K562 (cell line): ENCODE results near the gene CDCA3. TPM values are rescaled to one million over a fixed set of nuclear protein-coding genes. Genes with fewer than 3 reads are reported as not detected.

ENCODE experiments used
- ATAC-seq: fragments of 200-7000 bp; cut with Tn5 transposase; 3 replicates; pipeline ENCODE4 v1.9.1; 2020; ENCODE audit warnings: moderate library complexity
- BruUV-seq: library from RNA; stranded (reverse); fragments of 400-500 nt; replicated peaks from 2 replicates; lab custom pipeline; 2021; lab: Mats Ljungman, UMichigan
- CTCF ChIA-PET: fragments of 300-600 bp; formaldehyde crosslinking; extraction: SDS; loops from one replicate; lab custom pipeline; 2021; ENCODE audit warnings: low intra/inter-chr PET ratio; lab: Yijun Ruan, JAX
- POLR2A ChIA-PET: fragments of 300-600, 350-650 bp; sonication (Branson Sonifier 250); formaldehyde crosslinking; extraction: SDS; loops from one replicate; lab custom pipeline; 2021; ENCODE audit warnings: antibody characterized with exemption, inconsistent platforms; lab: Yijun Ruan, JAX
- DNase-seq, 4 experiments: peaks; one replicate each; pipeline versions ENCODE4 v3.0.0 to v3.0.0-alpha.2; 2011 to 2018; ENCODE audit warnings: low spot score in 3 of 4, mixed read lengths in 3 of 4; ENCODE audit errors: extremely low read depth in 1 of 4
- FAIRE-seq: peaks from 2 replicates; lab custom pipeline; 2011; peaks lifted over from hg19 to GRCh38; lab: Jason Lieb, UNC
- H2AFZ ChIP-seq: 2 replicates; pipeline ENCODE4 v1.6.0; 2011; ENCODE audit warnings: low read depth, low read length, control low read depth, inconsistent platforms
- H3K27ac ChIP-seq: fragments of 200-600 bp; 3 replicates; pipeline ENCODE4 v1.8.0; 2011; ENCODE audit warnings: low read depth, mild to moderate bottlenecking, control low read depth, inconsistent platforms, low read length, moderate library complexity, mixed read lengths; ENCODE audit errors: extremely low read depth
- H3K27me3 ChIP-seq, 2 experiments: fragments of 300-600 bp in 1 of 2; 2 replicates in 1 of 2; 3 replicates in 1 of 2; pipeline versions ENCODE4 v1.6.0 to v1.8.0; 2011; ENCODE audit warnings: inconsistent platforms in 2 of 2, low read length in 2 of 2, mild to moderate bottlenecking in 1 of 2, mixed read lengths in 1 of 2, moderate library complexity in 1 of 2; ENCODE audit not compliant: control insufficient read depth in 2 of 2, insufficient read depth in 2 of 2
- H3K36me3 ChIP-seq: fragments of 300-600 bp; 3 replicates; pipeline ENCODE4 v1.8.0; 2011; ENCODE audit warnings: mild to moderate bottlenecking, low read length, inconsistent platforms; ENCODE audit not compliant: control insufficient read depth, insufficient read depth
- H3K4me1 ChIP-seq, 2 experiments: fragments of 200-600 bp in 1 of 2; replicated peaks in 1 of 2; 2 replicates in 1 of 2; 3 replicates in 1 of 2; pipeline versions ENCODE4 v1.5.1 to v1.8.0; 2011; ENCODE audit warnings: inconsistent platforms in 2 of 2, low read length in 2 of 2, mild to moderate bottlenecking in 1 of 2, mixed read lengths in 1 of 2, moderate library complexity in 1 of 2; ENCODE audit not compliant: control insufficient read depth in 2 of 2, insufficient read depth in 2 of 2
- H3K4me2 ChIP-seq: 2 replicates; pipeline ENCODE4 v1.6.1; 2011; ENCODE audit warnings: low read length, control low read depth, inconsistent platforms, mixed read lengths; ENCODE audit not compliant: insufficient read depth
- H3K4me3 ChIP-seq: fragments of 200-600 bp; sonication (generic), shearing (Covaris generic); 2 replicates; pipeline ENCODE4 v1.5.1; 2016; ENCODE audit warnings: control low read depth, inconsistent platforms
- H3K79me2 ChIP-seq: fragments of 200-600 bp; 3 replicates; pipeline ENCODE4 v1.8.0; 2011; ENCODE audit warnings: low read length, inconsistent platforms; ENCODE audit not compliant: control insufficient read depth, insufficient read depth
- H3K9ac ChIP-seq, 2 experiments: 2 replicates each; pipeline versions ENCODE4 v1.6.0 to v1.6.1; 2011; ENCODE audit warnings: low read depth in 2 of 2, low read length in 2 of 2, control low read depth in 1 of 2, inconsistent platforms in 1 of 2, mild to moderate bottlenecking in 1 of 2, mixed read lengths in 1 of 2; ENCODE audit not compliant: insufficient read depth in 1 of 2
- H3K9me1 ChIP-seq: one replicate; pipeline ENCODE4 v1.6.0; 2011; ENCODE audit warnings: inconsistent platforms, mild to moderate bottlenecking, low read length, moderate library complexity; ENCODE audit not compliant: control insufficient read depth, insufficient read depth
- H3K9me3 ChIP-seq: replicated peaks from 2 replicates; pipeline ENCODE4 v1.5.1; 2011; ENCODE audit warnings: low read depth, low read length, inconsistent platforms; ENCODE audit not compliant: control insufficient read depth, insufficient read depth
- H4K20me1 ChIP-seq: replicated peaks from 2 replicates; pipeline ENCODE4 v1.6.1; 2011; ENCODE audit warnings: low read length, inconsistent platforms, mixed read lengths; ENCODE audit not compliant: control insufficient read depth, insufficient read depth
- BRD4 ChIP-seq: fragments of 200-600 bp; sonication (generic); IDR thresholded peaks from 2 replicates; pipeline ENCODE4 v1.6.1; 2017; ENCODE audit warnings: inconsistent platforms
- CAMTA2 ChIP-seq: fragments of 250-450 bp; sonication (Bioruptor Pico); conservative IDR thresholded peaks from 2 replicates; pipeline ENCODE4 v1.5.1; 2022
- CREBBP ChIP-seq: IDR thresholded peaks from one replicate; pipeline ENCODE4 v1.6.1; 2012; ENCODE audit warnings: low read depth, mild to moderate bottlenecking, control low read depth, inconsistent platforms, low read length
- ELF4 ChIP-seq: fragments of 450-650 bp; formaldehyde crosslinking; IDR thresholded peaks from 2 replicates; pipeline ENCODE4 v1.4.0; 2022; ENCODE audit warnings: missing genetic modification characterization
- GTF2A2 ChIP-seq: IDR thresholded peaks from 2 replicates; pipeline ENCODE4 v1.6.1; 2016; ENCODE audit warnings: mild to moderate bottlenecking, missing genetic modification characterization, missing compliant biosample characterization
- KLF16 ChIP-seq: IDR thresholded peaks from 2 replicates; pipeline ENCODE4 v1.6.1; 2016; ENCODE audit warnings: antibody characterized with exemption
- POLR2G ChIP-seq: fragments of 200-400 bp; formaldehyde crosslinking; IDR thresholded peaks from 2 replicates; pipeline ENCODE4 v1.6.1; 2017; ENCODE audit warnings: low read depth, mild to moderate bottlenecking, antibody characterized with exemption, low read length, moderate library complexity
- RBFOX2 ChIP-seq: fragments of 200-400 bp; formaldehyde crosslinking; IDR thresholded peaks from 2 replicates; pipeline ENCODE4 v1.6.1; 2017; ENCODE audit warnings: low read depth, mild to moderate bottlenecking, low read length, moderate library complexity
- SUPT5H ChIP-seq: fragments of 450-650 bp; IDR thresholded peaks from 2 replicates; pipeline ENCODE4 v1.6.1; 2016
- XRCC3 ChIP-seq: fragments of 450-650 bp; IDR thresholded peaks from 2 replicates; pipeline ENCODE4 v1.6.1; 2017; ENCODE audit warnings: mild to moderate bottlenecking, moderate library complexity
- ZKSCAN3 ChIP-seq: fragments of 250-450 bp; sonication (Bioruptor Pico); IDR thresholded peaks from 2 replicates; pipeline ENCODE4 v1.4.0; 2020
- ZNF280B ChIP-seq: fragments of 250-450 bp; sonication (Bioruptor Pico); IDR thresholded peaks from 2 replicates; pipeline ENCODE4 v1.5.1; 2021; ENCODE audit warnings: mild to moderate bottlenecking
- ZNF764 ChIP-seq: fragments of 250-450 bp; sonication (Bioruptor Pico); IDR thresholded peaks from 2 replicates; pipeline ENCODE4 v1.4.0; 2020; ENCODE audit warnings: low read depth, mild to moderate bottlenecking, moderate library complexity
- WGBS: fragments of 100-300 bp; shearing (Covaris generic); methylation state at CpG from one replicate; pipeline ENCODE4 v1.1.6; 2016; ENCODE audit warnings: low coverage, mixed read lengths; ENCODE audit not compliant: insufficient coverage; ENCODE audit errors: missing lambda C conversion rate; 5-methylcytosine and 5-hydroxymethylcytosine counted together
- in situ Hi-C: fragments of 300-500 bp; cut with MboI; formaldehyde crosslinking; loops from 4 replicates; pipeline ENCODE4 v1.15.0; 2018; ENCODE audit warnings: inconsistent platforms, mixed read lengths
- intact Hi-C: fragments of 100-400 bp; cut with micrococcal nuclease; formaldehyde crosslinking; loops from 2 replicates; pipeline ENCODE4 v1.14.2; 2022
- polyA plus RNA-seq, 8 experiments: library from polyadenylated mRNA; depleted of rRNA in 4 of 8; stranded (reverse) in 5 of 8; unstranded in 3 of 8; fragments of >200 nt; fragmentation: Nextera tagmentation in 2 of 8; fragmentation: Illumina TruSeq in 1 of 8; extraction: Ambion mirVana in 2 of 8; extraction: Trizol in 1 of 8; gene quantifications; 2 replicates each; pipeline versions ENCODE4 v1.2.1 to v1.2.3, GENCODE V29; 2011 to 2014; ENCODE audit warnings: inconsistent platforms in 1 of 8, missing spikeins in 1 of 8
- total RNA-seq, 7 experiments: library from RNA; depleted of rRNA in 6 of 7; stranded (reverse); fragments of >200 nt in 6 of 7; fragmentation: Illumina TruSeq in 2 of 7; extraction: Trizol in 2 of 7; gene quantifications; 2 replicates each; pipeline versions ENCODE4 v1.2.1 to v1.2.3, GENCODE V29; 2011 to 2021; ENCODE audit warnings: low replicate concordance in 1 of 7

CDCA3 gene
- total and polyA plus RNA-seq, 9 of the 15 experiments (the other 6 are each of a cell fraction or from before 2014, with no cell fraction given) = 24.2 to 80.8 (median 55.1) TPM

GRCh38 chr12:6845395-6845794 lies 5.7 kb downstream of the CDCA3 start:
- Histone ChIP-seq H3K36me3 (peaks cover 76% of the 10 kb centered on the region; the same call in 2 of the 3 replicates), H3K9ac (no peak overlapping the region; a peak in 1 of 4 replicates), H3K4me3 (no peak overlapping the region), H2AFZ (no peak overlapping the region), H3K4me1 (peaks cover 15 to 32% of the 10 kb centered on the region in 2 experiments; a peak in 4 of 5 replicates), H3K4me2 (no peak overlapping the region), H3K27me3 (no peaks in the 10 kb centered on the region), H3K9me3 (no peaks in the 10 kb centered on the region), H3K79me2 (peaks cover 19% of the 10 kb centered on the region), H4K20me1 (no peaks in the 10 kb centered on the region), H3K9me1 (no peaks in the 10 kb centered on the region), H3K27ac (no peak overlapping the region)
- FAIRE-seq (no peak), DNase-seq (no peak), ATAC-seq (no peak)
- 95% methylated on average over 7 of the region's 17 CpGs for WGBS
- TF ChIP-seq ELF4 = no peak
- no peak for TF ChIP-seq ZKSCAN3 (CRISPR knock-in tag)
- no peak for TF ChIP-seq SUPT5H
- TF ChIP-seq POLR2G = peak; percentile 67
- TF ChIP-seq KLF16 = no peak
- no peak for TF ChIP-seq GTF2A2 (tag)
- no peak for TF ChIP-seq XRCC3
- no peak for TF ChIP-seq CREBBP
- no peak for TF ChIP-seq ZNF764 (CRISPR knock-in tag)
- TF ChIP-seq ZNF280B (CRISPR knock-in tag) = no peak
- peak; percentile 53 for TF ChIP-seq RBFOX2
- TF ChIP-seq BRD4 = no peak
- TF ChIP-seq CAMTA2 (CRISPR knock-in tag) = no peak
- no TSS peak for BruUV-seq
- POLR2A ChIA-PET = interaction anchor here (0.6 to 4.8 kb wide), 4 partner anchors 11 to 305 kb away, joined by 3 to 24 read pairs (median 4); partner anchors contain the start of gene COPS7A
- in situ Hi-C loops (no loop called here), intact Hi-C loops (no loop called here)
- CTCF ChIA-PET = no interaction called here
